Muscle of leg (tissue), 11 donors: ENCODE measurements around the gene LRPAP1. TPM values are rescaled to one million over a fixed set of nuclear protein-coding genes. Genes with fewer than 3 reads are reported as not detected.

Source experiments
- DNase-seq: peaks from one replicate; pipeline ENCODE4 v3.0.0; 2013
- H3K27ac ChIP-seq: one replicate; pipeline ENCODE4 v1.5.1; 2013; ENCODE audit warnings: mild to moderate bottlenecking, low read length, control low read depth
- H3K27me3 ChIP-seq: one replicate; pipeline ENCODE4 v1.6.1; 2013; ENCODE audit warnings: low read length; ENCODE audit not compliant: control insufficient read depth, insufficient read depth
- H3K36me3 ChIP-seq: one replicate; pipeline ENCODE4 v1.6.1; 2013; ENCODE audit warnings: low read length; ENCODE audit not compliant: control insufficient read depth, insufficient read depth
- H3K4me1 ChIP-seq: one replicate; pipeline ENCODE4 v1.6.1; 2013; ENCODE audit warnings: low read length; ENCODE audit not compliant: control insufficient read depth, insufficient read depth
- H3K4me3 ChIP-seq: one replicate; pipeline ENCODE4 v1.5.1; 2013; ENCODE audit warnings: low read length, control low read depth
- H3K9me3 ChIP-seq: replicated peaks from 2 replicates; pipeline ENCODE4 v1.6.1; 2013; ENCODE audit warnings: low read depth, low read length; ENCODE audit not compliant: control insufficient read depth
- WGBS: methylation state at CpG from one replicate; pipeline ENCODE4 v1.1.5; 2013; ENCODE audit warnings: missing lambda C conversion rate; ENCODE audit not compliant: insufficient coverage; 5-methylcytosine and 5-hydroxymethylcytosine counted together
- polyA plus RNA-seq, 8 donors: library from polyadenylated mRNA; unstranded; fragments of 120-200 nt; gene quantifications; one replicate each; pipeline versions ENCODE4 v1.2.1 to v1.2.3, GENCODE V29; 2013; ENCODE audit warnings: inconsistent platforms in 1 of 8, low replicate concordance in 1 of 8; ENCODE audit not compliant: insufficient read length in 8 of 8, insufficient read depth in 1 of 8
- total RNA-seq: library from RNA; stranded (reverse); fragments of 120-200 nt; gene quantifications from one replicate; pipeline ENCODE4 v1.2.4, GENCODE V29; 2013

Gene LRPAP1
- total and polyA plus RNA-seq, 9 donors, result 72.4 to 99.1 (median 92.7) TPM

GRCh38 chr4:3468154-3468553 lies 64.1 kb downstream of the LRPAP1 start:
- WGBS, result 91% methylated on average over 10 of the region's 10 CpGs
- Histone ChIP-seq H3K36me3 (no peaks in the 10 kb centered on the region), H3K27me3 (peaks cover 16% of the 10 kb centered on the region), H3K27ac (no peak overlapping the region), H3K4me1 (peaks cover 49% of the 10 kb centered on the region), H3K4me3 (no peak overlapping the region), H3K9me3 (no peaks in the 10 kb centered on the region)
- DNase-seq, result no peak

- Histone ChIP-seq H3K36me3 (no peaks in the 10 kb centered on the region), H3K9me3 (no peaks in the 10 kb centered on the region), H3K4me1 (peaks cover 48% of the 10 kb centered on the region), H3K27ac (no peak overlapping the region), H3K4me3 (no peak overlapping the region), H3K27me3 (peaks cover 18% of the 10 kb centered on the region)
- DNase-seq, result no peak
- 52% methylated on average over 8 of the region's 15 CpGs for WGBS
Observed at GRCh38 chr4:3467601-3468031, 64.6 kb downstream of the LRPAP1 start.

- no peak overlapping the region for H3K27ac ChIP-seq
- H3K4me1 ChIP-seq, result peaks cover 55% of the 10 kb centered on the region
- no peaks in the 10 kb centered on the region for H3K36me3 ChIP-seq
- no peak for DNase-seq
- peaks cover 23% of the 10 kb centered on the region for H3K27me3 ChIP-seq
- no peaks in the 10 kb centered on the region for H3K9me3 ChIP-seq
- WGBS, result 68% methylated on average over 36 of the region's 40 CpGs
- no peak overlapping the region for H3K4me3 ChIP-seq
Observed at GRCh38 chr4:3466691-3467600, 65.3 kb downstream of the LRPAP1 start.

- peaks cover 64% of the 10 kb centered on the region for H3K4me1 ChIP-seq
- H3K27me3 ChIP-seq, result peaks cover 23% of the 10 kb centered on the region
Observed at GRCh38 chr4:3465698-3466671, 66.2 kb downstream of the LRPAP1 start.

GRCh38 chr4:3464911-3465697 lies 67.1 kb downstream of the LRPAP1 start:
- H3K4me1 ChIP-seq, result peaks cover 67% of the 10 kb centered on the region
- no peaks in the 10 kb centered on the region for H3K9me3 ChIP-seq
- DNase-seq, result no peak
- WGBS, result 85% methylated on average over 18 of the region's 21 CpGs
- no peak overlapping the region for H3K27ac ChIP-seq
- no peaks in the 10 kb centered on the region for H3K36me3 ChIP-seq
- H3K4me3 ChIP-seq, result peak overlapping the region; percentile 63
- peaks cover 23% of the 10 kb centered on the region for H3K27me3 ChIP-seq

More at GRCh38 chr4:3465698-3466671, 66.2 kb downstream of the LRPAP1 start:
- Histone ChIP-seq H3K9me3 (no peaks in the 10 kb centered on the region), H3K4me3 (no peak overlapping the region), H3K27ac (no peak overlapping the region), H3K36me3 (no peaks in the 10 kb centered on the region)
- no peak for DNase-seq
- WGBS, result 46% methylated on average over 31 of the region's 41 CpGs

- no peak for DNase-seq
- peak overlapping the region; percentile 63 for H3K4me3 ChIP-seq
- 81% methylated on average over 11 of the region's 15 CpGs for WGBS
- H3K27ac ChIP-seq, result peak overlapping the region; percentile 51
- H3K27me3 ChIP-seq, result peaks cover 23% of the 10 kb centered on the region
- H3K36me3 ChIP-seq, result no peaks in the 10 kb centered on the region
- peaks cover 65% of the 10 kb centered on the region for H3K4me1 ChIP-seq
- H3K9me3 ChIP-seq, result no peaks in the 10 kb centered on the region
Observed at GRCh38 chr4:3464349-3464905, 67.8 kb downstream of the LRPAP1 start.

GRCh38 chr4:3463556-3464348 lies 68.5 kb downstream of the LRPAP1 start:
- 25% methylated on average over 41 of the region's 43 CpGs for WGBS
- peak overlapping the region; percentile 63 for H3K4me3 ChIP-seq
- H3K4me1 ChIP-seq, result peaks cover 62% of the 10 kb centered on the region
- H3K27me3 ChIP-seq, result peaks cover 23% of the 10 kb centered on the region
- no peaks in the 10 kb centered on the region for H3K9me3 ChIP-seq
- peak overlapping the region; percentile 76 for H3K27ac ChIP-seq
- H3K36me3 ChIP-seq, result no peaks in the 10 kb centered on the region
- peak; percentile 43 for DNase-seq

GRCh38 chr4:3462790-3463415 lies 69.3 kb downstream of the LRPAP1 start, which contains the start of gene DOK7:
Gene DOK7 (plus strand): TSS chr4:3463306. CDS start chr4:3463376, 70 bp downstream.
- peaks cover 23% of the 10 kb centered on the region for H3K27me3 ChIP-seq
- peaks cover 62% of the 10 kb centered on the region for H3K4me1 ChIP-seq
- peak within 1 kb of the TSS; percentile 86 for H3K27ac ChIP-seq
- 3% methylated on average over 44 of the region's 44 CpGs for WGBS
- H3K9me3 ChIP-seq, result no peaks in the 10 kb centered on the region
- H3K4me3 ChIP-seq, result peak within 1 kb of the TSS; percentile 63
- H3K36me3 ChIP-seq, result no peaks in the 10 kb centered on the region
- peak; percentile 53 for DNase-seq
